GM20000 (cell line): ENCODE measurements around the gene STON2.

Source experiments
- DNase-seq: peaks from one replicate; pipeline ENCODE4 v3.0.0; 2012; ENCODE audit warnings: low spot score
- TF ChIP-seq, protein P1 (sequence below): IDR thresholded peaks from 2 replicates; pipeline ENCODE4 v1.5.1; 2012; ENCODE audit warnings: mild to moderate bottlenecking, control low read depth; ENCODE audit errors: extremely low read depth, missing control alignments

STON2 gene

DNA sequence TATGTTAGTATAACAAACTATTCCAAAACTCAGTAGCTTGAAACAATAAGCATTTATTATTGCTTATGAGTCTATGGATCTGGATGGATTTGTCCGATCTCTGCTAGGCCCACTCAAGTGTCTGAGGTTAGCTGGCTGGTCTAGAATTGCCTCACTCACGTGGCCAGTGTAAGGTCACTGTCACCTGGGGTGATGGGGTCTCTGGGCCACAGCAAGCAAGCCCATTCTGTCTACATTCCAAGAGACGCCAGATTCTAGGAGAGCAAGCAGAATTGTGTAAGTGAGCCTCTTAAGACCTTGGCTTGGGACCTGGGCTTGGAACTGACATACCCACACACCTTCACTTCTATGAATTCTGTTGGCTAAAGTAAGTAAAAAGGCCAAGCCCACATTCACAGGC lies 80.2 kb downstream of the STON2 start:
- TF ChIP-seq, protein P1, sequence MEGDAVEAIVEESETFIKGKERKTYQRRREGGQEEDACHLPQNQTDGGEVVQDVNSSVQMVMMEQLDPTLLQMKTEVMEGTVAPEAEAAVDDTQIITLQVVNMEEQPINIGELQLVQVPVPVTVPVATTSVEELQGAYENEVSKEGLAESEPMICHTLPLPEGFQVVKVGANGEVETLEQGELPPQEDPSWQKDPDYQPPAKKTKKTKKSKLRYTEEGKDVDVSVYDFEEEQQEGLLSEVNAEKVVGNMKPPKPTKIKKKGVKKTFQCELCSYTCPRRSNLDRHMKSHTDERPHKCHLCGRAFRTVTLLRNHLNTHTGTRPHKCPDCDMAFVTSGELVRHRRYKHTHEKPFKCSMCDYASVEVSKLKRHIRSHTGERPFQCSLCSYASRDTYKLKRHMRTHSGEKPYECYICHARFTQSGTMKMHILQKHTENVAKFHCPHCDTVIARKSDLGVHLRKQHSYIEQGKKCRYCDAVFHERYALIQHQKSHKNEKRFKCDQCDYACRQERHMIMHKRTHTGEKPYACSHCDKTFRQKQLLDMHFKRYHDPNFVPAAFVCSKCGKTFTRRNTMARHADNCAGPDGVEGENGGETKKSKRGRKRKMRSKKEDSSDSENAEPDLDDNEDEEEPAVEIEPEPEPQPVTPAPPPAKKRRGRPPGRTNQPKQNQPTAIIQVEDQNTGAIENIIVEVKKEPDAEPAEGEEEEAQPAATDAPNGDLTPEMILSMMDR: no peak
- DNase-seq: no peak

DNA sequence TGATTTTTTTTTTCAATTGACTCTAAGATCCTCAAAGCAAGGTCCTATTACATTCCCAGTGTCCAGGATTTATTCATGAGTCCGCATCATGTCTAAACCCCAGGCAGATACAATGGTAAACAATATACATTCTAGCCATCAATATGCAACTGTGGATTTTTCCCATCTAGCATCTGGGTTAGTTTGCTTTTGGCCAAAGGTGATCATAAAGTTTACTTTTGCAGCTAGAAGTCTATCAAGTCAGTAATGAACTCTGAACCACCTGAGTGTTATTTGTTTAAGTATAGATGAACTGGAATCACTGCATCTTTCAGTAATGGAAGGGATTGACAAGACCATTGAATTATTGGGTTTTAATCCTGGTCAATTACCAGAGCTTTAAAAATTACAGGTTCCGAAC lies 80.8 kb downstream of the STON2 start:
- TF ChIP-seq, protein P1: no peak
- DNase-seq: no peak

DNA sequence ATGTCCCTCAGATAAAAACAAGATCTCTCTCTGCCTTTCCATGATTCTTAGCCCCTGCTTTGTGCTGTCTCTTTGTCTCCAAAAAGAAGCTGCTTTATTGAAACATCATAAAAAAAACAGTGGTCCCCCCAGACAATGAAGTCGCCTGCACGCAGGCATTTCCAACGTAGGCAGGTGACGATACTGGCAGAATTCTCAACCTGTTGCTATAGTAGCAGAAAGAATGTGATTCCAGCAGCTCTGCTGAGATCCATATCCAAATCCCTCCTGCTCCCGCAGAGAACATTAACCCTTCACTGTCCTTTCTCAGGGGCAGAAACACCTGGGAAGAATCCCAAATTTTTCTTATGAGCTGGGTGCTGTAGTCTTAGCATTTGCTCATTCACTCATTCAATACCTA lies 84.8 kb downstream of the STON2 start:
- TF ChIP-seq, protein P1: no peak
- DNase-seq: no peak

DNA sequence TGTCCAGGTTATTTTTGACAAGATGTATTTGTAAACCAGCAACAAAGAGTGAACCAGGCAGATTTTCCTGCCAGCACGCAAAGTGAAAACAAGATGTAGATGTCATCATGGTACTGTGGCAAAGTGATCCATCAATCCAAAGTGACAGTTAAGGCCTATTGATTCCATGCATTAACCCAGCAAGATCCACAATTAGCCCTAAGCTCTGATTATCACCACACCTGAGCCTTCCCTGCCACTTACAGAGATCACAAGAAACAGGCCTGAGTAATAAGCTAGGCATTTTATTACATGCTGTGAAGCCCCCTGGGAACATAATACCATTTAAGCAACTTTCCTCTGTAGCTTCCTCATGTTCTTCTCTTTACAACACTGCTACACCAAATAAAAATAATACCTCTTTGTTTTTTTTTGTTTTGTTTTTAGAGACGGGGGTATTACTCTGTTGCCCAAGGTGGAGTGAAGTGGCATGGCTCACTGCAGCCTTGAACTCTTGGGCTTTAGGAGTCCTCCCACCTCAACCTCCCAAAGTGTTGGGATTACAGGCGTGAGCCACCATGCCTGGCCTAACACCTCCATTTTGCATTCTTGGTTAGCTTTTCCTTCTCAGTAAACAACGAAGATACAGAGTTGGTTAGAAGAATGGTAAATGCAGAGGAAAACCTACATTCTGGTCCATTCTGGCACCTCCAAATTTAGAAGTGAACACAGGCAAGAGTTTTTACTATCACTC lies 85.5 kb downstream of the STON2 start:
- TF ChIP-seq, protein P1: no peak
- no peak for DNase-seq

DNA sequence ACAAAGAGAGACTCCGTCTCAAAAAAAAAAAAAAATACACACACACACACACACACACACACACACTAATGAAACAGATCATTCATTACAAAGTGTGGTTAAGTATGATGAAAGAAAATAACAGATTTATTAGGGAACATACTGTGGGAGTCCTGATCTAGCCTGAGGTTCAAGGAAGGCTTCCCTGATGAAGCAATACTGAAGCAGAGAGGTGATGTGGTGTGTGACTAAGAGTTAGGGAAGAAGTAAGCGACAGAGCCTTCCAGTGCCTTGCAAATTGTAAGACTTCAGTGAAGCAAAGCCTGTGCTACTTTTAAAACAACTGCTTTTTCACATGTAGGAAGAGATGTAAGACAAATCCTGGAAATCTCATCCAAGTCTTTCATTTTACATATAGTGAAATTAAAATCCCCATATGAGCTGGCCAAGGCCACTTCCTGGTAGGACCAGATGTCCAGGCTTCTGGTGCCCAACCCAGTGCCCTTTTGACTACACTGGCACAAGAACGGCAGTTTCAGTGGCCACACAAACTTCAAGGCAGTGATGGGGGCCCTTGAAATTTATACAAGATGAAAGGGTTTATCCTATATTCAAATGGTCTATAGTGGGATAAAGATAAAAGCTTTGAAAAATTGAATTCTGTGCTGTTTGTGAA lies 86.2 kb downstream of the STON2 start:
- DNase-seq: no peak
- TF ChIP-seq, protein P1: no peak

DNA sequence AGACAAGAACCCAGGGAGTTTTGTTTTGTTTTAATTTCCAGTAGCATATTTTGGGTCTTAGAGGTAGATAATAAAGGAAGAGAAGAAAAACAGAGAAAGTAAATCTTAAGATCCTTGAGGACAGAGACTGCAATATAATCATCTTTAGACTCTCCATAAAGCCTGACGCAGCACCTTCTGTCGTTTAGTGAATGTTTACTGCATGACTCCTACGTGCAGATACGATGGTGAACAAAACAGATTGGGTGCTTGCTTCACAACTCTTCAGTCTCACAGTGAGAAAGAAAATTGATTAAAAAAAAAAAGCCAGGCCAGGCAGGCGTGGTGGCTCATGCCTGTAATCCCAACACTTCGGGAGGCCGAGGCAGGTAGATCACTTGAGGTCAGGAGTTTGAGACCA lies 86.9 kb downstream of the STON2 start:
- no peak for DNase-seq

More for the DNA sequence above, 86.9 kb downstream of the STON2 start:
- TF ChIP-seq, protein P1: no peak
